ENCODE data around the gene DUSP1.

Gene DUSP1

DNA sequence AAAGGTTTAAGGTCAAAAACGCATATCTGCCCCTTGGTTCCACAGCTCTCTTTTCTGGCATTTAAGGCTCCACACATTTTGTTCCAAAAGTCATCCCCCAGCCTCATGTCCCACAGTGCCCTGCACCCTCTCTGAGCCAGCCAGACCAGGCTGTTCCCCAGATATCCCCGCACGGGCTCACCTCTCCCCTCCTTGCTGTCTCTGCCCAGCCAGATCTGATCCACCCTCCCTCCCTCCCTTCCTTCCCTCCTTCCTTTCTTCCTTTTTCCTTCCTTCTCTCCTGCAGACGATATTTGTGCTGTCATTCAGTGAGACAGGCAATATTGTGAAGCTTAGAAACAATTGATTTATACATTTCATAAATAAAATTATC is 37.0 kb downstream of the DUSP1 start:
- TF ChIP-seq, protein P1, sequence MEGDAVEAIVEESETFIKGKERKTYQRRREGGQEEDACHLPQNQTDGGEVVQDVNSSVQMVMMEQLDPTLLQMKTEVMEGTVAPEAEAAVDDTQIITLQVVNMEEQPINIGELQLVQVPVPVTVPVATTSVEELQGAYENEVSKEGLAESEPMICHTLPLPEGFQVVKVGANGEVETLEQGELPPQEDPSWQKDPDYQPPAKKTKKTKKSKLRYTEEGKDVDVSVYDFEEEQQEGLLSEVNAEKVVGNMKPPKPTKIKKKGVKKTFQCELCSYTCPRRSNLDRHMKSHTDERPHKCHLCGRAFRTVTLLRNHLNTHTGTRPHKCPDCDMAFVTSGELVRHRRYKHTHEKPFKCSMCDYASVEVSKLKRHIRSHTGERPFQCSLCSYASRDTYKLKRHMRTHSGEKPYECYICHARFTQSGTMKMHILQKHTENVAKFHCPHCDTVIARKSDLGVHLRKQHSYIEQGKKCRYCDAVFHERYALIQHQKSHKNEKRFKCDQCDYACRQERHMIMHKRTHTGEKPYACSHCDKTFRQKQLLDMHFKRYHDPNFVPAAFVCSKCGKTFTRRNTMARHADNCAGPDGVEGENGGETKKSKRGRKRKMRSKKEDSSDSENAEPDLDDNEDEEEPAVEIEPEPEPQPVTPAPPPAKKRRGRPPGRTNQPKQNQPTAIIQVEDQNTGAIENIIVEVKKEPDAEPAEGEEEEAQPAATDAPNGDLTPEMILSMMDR (IDR thresholded peaks at IDR 0.05; ENCODE audit: borderline replicate concordance, insufficient read depth, low read depth, low read length), result no peak
- H3K4me3 ChIP-seq (ENCODE audit: low read depth, low read length), result no peak overlapping the region

DNA sequence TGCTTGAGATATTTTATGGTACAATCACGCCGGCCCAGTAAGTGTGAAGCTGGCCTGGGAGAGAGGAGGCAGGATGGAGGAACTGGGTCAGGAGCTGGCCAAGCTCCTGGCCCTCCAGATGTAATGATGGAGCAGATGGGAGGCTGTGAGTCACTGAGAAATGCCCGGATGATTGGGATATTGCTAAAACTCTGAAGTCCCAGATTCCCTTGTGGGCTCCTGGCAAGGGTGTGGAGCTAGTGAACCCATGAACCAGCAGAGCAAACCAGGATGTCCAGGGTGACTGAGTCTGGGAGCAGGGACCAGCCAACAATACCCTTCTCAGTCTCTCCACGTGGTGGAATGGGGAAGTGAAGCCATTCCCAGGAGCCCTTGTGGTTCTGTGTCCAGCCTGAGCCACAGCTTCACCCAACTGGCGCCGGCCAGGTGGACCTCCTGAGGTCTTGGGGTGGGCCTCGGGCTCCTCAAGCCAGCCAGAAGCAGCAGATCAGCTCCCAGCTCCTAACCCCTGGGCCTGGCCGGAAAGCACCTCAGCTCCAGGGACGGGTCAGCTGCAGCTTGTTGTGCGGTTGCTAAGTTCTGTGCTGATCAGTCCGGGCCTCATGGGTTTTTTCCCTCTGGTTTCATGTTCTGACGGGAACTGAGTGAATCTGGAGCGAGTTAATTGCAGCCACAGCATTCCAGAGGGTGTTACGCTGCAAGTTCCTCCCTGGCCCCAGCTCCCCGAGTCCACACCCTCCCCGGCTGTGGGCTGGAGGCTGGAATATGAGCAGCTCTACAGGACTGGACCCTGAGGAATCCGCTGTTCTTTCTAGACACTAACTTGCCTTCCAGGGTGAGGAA is 37.6 kb downstream of the DUSP1 start:
- no peak overlapping the region for H3K4me3 ChIP-seq (ENCODE audit: low read depth, low read length)
- TF ChIP-seq, protein P1 (IDR thresholded peaks at IDR 0.05; ENCODE audit: borderline replicate concordance, insufficient read depth, low read depth, low read length), result no peak

DNA sequence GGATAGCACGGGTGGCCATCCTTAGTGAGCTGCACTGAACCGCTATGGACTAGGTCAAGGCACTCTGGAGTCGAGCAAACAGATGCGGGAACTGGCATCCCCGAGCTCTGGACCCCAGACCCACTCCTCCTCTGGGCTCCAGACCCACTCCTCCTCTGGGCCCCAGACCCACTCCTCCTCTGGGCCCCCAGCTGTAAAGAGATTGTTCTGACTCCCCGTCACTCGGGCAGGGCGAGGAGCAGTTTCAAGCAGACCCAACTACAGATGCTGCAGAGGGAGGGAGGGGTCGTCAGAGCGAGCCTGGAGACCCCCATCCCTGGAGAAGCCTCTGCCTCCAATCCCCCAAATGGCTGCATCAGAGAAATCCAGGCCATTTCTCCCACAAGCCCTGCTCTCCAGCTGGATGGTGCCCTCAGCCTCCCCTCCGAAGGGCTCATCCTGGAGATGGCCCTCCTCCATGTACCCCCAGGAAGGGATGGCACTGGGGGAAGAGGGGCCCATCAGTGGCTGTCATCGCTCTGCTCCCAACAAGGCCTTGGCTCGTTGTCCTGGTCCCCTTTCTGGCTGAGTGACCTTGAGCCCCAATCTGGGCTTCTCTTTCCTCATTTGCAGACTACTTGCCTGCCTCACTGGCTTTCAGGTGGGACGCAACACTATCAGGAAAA is 38.7 kb downstream of the DUSP1 start:
- no peak overlapping the region for H3K4me3 ChIP-seq (ENCODE audit: low read depth, low read length)
- TF ChIP-seq, protein P1 (IDR thresholded peaks at IDR 0.05; ENCODE audit: borderline replicate concordance, insufficient read depth, low read depth, low read length), result no peak

GRCh38 chr5:172731680-172732074 is 39.3 kb downstream of the DUSP1 start:
- no peak overlapping the region for H3K4me3 ChIP-seq (ENCODE audit: low read depth, low read length)
- TF ChIP-seq, protein P1 (IDR thresholded peaks at IDR 0.05; ENCODE audit: borderline replicate concordance, insufficient read depth, low read depth, low read length), result no peak

DNA sequence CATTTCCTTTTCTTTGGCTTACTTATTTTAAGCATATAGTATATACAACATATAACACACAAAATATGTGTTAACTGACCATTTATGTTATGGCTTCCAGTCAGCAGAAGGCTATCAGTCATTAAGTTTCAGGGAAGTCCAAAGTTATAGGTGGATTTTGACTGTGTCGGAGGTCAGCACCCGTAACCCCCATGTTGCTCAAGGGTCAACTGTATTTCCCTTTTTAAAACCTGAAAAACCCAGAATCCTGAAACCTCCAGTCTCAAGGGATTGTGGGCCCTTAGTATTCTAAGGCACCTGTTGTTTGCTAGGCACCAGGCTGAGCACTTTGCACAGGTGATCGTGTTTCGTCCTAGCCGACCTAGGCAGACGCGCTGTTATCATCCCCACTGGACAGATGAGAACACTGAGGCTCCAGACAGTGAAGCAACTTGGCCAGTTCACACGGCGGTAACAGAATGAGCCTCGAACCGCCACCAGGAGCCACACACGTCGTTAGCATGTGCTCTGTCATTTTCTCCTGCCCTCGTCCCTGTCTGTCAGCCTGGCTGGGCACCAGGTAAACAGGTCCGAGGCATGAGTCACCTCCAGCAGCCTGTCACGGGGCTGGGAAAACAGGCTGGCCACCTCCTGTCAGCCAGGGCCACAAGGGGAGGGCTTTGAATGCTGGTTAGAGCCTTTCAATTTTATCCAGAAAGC is 39.9 kb downstream of the DUSP1 start:
- H3K4me3 ChIP-seq (ENCODE audit: low read depth, low read length), result no peak overlapping the region
- TF ChIP-seq, protein P1 (IDR thresholded peaks at IDR 0.05; ENCODE audit: borderline replicate concordance, insufficient read depth, low read depth, low read length), result no peak

GRCh38 chr5:172730222-172730621 is 40.8 kb downstream of the DUSP1 start:
- TF ChIP-seq, protein P1 (IDR thresholded peaks at IDR 0.05; ENCODE audit: borderline replicate concordance, insufficient read depth, low read depth, low read length), result no peak
- no peak overlapping the region for H3K4me3 ChIP-seq (ENCODE audit: low read depth, low read length)

Data from GM12875 (cell line).